GM19467 (cell line): ENCODE results near the gene RIC8A.
"Not testable (repeated sequence)": the region's sequence is repeated elsewhere in the genome, so short reads cannot be mapped to it uniquely, and the experiment has no call there.

ENCODE experiments used
- ATAC-seq: cut with Tn5 transposase; IDR thresholded peaks from one replicate; pipeline ENCODE4 v1.9.1; 2021; ENCODE audit warnings: mild to moderate bottlenecking, moderate library complexity; ENCODE audit not compliant: unreplicated experiment

Gene RIC8A

DNA sequence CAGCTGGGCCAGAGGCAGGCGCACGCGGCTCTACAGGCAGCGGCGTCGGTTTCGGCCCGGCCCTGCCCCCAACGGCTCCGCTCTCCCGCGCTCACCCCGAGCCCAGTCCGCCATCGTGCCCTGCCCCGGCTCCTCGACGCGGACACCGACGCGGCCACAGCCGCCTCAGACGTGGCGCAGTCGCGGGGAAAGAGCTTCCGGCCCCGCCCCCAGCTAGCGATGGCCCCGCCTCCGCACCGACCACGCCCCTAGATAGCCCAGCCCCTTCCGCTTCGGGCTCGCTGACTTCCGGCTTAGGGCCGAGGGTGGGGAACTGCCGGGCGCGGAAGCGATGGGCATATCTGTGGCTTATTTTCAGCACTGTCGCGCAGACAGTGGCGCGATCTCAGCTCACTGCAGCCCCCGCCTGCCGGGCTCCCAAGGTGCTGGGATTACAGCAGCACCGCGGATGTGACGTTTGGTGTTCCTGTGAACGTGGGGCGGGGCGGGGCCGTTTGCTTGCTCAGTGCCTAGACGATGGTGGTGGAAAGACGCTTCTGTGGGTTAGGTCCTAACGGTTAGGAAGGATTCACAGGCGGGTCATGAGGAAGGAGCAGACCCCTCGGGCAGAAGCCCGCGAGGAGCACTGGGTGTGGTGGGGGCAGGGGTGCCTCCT, at the start of gene RIC8A, which contains the start of gene BET1L:
TSS of gene RIC8A (plus strand) at position 501 of the 655 bp plus-strand sequence. CDS start 1,147 bp downstream, outside the sequence.
TSS of gene BET1L (minus strand) at position 192 of the 655 bp plus-strand sequence. CDS start at position 114, 78 bp downstream.
- peak; percentile 72 for ATAC-seq

DNA sequence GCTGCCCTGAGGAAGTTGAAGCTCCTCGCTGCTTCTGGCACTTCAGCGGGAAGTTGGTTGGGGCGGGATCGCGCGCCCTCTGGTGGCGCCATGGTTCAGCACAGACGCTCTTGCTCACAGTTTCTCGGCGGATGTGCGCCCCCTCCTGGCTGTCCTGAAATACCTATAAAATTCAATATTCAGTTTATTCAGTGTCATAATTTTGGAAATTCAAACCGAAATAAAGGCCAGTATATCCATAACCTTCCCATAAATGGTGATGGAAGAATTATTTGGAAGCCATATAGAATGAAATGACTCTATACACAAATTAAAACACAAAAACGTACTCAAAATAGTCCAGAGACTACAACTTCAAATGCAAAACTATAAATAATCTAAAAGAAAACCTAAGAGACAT, 27.3 kb upstream of the RIC8A start:
- ATAC-seq: not testable (repeated sequence)

DNA sequence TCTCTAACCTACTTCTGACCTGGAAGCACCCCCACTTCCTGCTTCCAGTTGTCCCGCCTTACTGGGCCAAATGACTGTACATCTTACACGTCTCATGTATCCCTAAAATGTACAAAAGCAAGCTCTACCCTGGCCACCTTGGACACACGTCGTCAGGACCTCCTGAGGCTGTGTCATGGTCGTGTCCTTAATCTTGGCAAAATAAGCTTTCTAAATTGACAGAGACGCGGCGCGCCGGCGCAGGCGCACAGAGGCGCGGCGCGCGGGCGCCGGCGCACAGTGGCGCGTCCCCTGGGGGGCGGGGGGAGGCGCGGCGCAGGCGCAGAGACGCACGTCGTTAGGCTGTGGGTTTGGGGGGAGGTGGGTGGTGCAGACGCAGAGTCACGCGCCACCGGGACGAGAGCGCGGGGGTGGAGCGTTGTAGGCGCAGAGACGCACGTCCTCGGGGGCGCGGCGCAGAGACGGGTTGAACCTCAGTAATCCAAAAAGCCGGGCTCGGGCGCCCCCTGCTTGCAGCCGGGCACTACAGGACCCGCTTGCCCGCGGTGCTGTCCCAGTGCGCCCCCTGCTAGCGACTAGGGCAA, 18.2 kb upstream of the RIC8A start:
- peak; percentile 30 for ATAC-seq

DNA sequence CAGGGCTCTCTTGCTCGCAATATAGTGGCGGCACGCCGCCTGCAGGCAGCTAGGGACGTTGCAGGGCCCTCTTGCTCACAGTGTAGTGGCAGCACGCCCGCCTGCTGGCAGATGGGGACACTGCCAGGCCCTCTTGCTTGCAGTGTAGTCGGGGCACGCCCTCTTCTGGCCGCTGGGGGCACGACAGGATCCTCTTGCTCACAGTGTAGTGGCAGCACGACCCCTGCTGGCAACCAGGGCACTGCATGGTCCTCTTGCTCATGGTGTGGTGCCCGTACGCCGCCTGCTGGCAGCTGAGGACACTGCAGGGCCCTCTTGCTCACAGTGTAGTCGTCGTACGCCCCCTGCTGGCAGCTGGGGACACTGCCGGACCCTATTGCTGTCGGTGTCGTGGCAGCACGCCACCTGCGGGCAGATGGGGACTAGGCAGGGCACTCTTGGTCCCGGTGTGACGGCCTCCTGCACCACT, 17.6 kb upstream of the RIC8A start:
- ATAC-seq: peak; percentile 87

DNA sequence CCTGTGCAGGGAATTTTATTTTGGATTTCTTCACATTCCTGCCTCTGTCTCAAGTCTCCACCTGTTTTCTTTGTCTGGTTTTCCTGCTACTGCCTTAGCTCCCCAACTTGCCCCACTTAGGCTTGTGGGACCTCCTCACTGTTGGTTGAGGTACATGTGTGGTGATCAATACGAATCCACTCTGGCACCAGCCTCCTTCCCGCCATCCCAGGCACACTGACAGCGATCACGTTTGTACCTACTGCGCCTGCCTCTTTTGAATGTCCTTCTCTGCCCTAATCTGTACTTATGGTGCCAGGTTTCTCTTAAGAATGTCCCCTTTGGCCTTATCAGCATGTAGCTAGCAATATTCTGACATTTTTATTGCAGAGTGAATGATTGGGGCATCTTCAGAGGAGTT, 17.0 kb upstream of the RIC8A start:
- ATAC-seq: not testable (repeated sequence)

DNA sequence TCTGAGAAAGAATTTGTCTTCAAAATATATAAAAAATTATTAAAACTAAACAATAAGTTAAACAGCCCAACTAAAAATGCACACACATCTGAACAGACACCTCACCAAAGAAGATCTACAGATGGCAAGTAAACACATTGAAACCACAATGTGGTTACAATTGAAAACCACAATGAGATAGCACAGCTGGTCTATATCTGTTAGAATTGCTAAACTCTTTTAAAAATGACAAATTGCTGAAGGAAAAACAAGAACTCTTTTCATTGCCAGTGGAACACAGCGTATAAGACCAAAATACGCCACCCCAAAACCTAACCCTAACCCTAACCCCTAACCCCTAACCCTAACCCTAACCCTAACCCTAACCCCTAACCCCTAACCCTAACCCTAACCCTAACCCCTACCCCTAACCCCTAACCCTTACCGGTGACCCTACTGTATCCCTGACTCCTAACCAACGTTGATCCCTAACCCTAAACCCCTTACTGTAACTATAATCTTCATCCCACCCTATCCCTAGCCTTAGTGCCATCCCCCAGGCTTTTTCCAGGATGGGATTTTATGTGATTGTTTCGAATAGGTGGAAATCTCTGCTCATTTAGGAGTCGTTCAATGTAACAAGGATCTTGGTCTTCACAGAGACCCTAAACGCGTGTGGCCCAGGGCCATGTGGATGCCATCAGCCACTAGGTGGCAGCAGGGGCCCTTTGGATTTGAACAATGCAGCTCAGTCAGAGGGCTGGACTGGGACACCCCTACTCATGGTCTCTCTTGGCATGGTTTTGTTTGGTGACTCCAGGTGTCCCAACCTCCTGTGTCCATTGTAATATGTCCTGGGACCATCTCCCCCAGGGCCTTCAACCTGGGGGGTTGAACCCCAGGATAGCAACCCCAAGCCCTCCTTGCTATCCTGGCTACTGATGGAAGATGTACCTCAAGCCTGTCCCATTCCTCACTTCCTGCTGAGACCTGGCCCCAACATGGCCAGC, 15.7 kb upstream of the RIC8A start:
- not testable (repeated sequence) for ATAC-seq

DNA sequence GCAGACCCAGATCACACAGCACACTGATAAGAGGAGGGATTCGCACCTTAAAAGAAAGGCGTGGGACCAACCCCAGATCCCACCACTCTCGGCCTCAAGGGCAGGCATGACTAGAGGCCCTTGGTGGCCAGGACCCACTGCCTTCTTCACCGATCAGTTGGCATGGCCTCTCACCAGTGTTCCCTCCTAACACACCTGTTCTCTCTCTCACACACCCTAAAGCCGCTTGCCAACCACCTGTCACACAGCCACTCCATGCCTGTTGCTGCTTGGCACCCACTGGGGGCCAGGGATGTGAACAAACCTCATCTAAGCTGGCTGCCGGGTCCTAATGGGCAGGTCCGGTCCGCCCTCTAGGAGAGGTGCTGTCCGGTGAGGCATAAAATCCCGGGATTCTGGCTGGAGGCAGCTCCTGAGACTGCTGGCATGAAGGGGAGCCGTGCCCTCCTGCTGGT, 14.8 kb upstream of the RIC8A start, which contains the start of gene SCGB1C1:
TSS of gene SCGB1C1 (plus strand) at position 405 of the 455 bp plus-strand sequence. CDS start at position 427, 22 bp downstream.
- ATAC-seq: not testable (repeated sequence)

DNA sequence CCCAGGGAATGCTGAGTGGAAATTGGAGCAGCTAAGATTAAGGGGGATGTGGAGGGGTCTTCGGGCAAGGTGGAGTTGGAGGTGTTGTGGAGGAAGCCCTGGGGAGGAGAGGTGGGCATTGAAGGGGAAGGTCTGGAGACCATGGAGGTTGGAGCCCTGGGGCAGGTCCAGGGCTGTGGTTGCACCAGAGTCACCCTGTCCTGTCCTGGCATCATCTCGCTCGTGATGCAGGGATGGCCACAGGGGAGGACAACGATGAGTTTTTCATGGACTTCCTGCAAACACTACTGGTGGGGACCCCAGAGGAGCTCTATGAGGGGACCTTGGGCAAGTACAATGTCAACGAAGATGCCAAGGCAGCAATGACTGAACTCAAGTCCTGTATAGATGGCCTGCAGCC, 14.0 kb upstream of the RIC8A start:
- ATAC-seq: not testable (repeated sequence)

DNA sequence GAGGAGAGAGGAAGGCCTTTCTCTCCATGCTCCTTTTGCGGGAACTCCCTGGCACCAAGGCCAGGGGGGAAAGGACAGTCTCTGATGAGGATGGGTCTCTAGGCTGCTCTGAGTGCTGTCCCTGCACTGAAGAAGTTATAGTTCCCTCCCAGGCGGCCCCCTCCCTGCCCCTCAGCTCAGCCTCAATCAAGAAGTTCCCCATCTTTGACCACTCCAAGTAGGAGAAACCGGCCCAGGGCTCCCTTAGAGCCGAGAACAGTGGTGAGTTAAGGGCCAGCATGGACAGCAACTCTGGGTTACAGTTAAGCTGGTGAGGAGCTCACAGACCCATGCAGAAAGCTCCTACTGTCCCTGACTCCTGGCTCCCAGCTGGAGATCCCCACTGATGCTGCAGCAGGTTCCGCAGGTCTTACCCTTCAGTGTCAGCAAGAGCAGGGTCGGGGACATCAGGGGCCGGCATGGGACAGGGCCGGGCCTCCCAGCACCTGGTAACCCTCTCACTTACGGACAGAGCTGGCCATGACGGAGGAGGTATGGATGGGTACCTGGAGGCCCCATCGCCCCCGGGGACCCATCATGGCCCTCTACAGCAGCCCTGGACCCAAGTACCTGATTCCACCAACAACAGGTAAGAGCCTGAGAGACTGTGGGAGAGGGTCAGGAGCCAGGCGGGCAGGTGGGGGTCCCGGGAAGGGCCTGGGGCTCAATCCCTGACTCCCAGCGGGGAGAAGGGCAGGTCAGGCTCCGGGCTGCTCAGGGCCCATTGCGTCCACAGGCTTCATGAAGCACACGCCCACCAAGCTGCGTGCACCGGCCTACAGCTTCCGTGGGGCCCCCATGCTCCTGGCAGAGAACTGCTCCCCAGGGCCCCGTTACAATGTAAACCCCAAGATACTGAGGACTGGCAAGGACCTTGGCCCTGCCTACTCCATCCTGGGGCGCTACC, 10.4 kb upstream of the RIC8A start:
- no peak for ATAC-seq

DNA sequence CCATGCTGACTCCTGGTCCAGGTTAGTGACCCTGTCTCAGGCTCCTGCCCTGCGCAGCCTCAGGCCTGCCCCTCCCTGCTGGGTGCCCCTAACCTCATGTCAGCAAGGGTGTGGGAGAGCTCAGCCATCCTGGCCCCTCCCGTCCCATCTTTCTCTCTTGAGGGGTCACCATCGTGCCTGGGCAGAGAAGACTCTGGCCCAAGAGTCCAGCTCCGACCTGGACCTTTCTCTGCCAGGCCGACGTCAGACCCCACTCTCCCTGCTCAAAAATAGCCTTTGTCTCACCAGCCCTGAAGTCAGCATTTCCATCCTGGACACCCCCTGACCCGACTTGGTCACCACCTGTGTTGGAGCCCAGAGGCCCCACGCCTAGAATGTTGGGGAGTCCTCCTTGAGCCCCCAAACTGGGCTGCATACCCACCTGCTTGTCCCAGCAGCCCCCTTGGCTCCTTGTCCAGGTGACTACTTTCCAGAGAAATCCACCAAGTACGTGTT, 9.7 kb upstream of the RIC8A start:
- no peak for ATAC-seq

DNA sequence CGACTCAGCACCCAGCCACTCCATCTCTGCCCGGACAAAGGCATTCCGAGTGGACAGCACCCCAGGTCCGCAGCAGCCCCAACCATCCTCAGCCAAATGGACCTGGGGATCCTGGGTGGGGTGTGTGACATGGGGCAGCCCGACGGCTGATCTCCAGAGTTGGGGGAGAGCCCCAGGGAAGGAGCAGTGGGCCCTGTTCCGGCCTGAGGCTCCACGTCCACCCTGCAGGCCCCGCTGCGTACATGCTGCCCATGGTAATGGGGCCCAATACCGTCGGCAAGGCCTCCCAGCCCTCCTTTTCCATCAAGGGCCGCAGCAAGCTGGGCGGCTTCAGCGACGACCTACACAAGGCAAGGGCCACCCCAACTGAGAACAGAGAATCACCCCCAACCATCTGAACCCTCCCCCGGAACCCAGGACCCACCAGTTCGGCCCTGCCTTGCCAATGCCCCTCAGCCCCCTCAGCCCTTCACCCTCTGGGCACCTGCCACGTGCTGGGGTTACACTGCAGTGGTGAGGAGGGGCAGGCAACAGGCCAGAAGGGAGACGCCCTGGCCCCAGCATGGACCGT, 9.2 kb upstream of the RIC8A start:
- no peak for ATAC-seq

DNA sequence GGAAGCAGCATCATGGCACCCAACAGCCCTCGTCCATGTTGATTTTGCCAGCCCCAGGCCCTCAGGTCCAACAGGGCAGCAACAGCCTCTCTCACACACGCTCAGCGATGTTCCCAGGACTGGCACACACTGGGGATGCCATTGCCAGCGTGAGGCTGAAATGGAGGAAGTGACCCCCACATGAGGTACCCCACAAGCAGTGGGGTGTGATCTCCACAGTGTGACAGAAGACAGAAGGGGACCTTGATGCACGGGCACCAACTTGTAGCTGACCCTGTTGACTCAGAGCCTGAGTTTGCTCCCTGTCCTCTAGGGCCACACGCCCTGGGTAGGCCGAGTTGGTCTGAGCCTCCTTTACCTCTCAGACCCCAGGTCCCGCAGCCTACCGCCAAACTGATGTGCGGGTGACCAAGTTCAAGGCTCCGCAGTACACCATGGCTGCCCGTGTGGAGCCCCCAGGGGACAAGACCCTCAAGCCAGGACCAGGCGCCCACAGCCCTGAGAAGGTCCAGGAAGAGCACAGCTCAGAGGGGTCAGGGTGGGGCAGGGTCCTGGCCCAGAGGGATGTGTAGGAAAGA, 8.4 kb upstream of the RIC8A start:
- ATAC-seq: no peak

DNA sequence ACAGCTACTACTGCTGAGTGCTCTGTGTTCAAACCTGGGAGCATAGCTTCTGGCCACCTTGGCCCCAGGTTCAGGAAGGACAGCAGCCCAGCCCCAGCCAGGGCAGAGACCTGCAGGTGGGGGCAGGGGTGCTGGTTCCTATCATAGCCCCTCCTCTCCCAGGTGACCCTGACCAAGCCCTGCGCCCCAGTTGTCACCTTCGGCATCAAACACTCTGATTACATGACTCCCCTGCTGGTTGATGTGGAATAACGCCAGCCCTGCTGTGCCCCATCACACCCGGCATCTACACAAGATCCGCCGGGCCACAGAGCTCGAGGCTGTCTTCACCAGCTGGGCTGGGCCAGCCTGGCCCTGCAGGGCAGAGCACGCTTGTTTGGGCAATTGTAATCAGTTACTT, 7.7 kb upstream of the RIC8A start:
- no peak for ATAC-seq

DNA sequence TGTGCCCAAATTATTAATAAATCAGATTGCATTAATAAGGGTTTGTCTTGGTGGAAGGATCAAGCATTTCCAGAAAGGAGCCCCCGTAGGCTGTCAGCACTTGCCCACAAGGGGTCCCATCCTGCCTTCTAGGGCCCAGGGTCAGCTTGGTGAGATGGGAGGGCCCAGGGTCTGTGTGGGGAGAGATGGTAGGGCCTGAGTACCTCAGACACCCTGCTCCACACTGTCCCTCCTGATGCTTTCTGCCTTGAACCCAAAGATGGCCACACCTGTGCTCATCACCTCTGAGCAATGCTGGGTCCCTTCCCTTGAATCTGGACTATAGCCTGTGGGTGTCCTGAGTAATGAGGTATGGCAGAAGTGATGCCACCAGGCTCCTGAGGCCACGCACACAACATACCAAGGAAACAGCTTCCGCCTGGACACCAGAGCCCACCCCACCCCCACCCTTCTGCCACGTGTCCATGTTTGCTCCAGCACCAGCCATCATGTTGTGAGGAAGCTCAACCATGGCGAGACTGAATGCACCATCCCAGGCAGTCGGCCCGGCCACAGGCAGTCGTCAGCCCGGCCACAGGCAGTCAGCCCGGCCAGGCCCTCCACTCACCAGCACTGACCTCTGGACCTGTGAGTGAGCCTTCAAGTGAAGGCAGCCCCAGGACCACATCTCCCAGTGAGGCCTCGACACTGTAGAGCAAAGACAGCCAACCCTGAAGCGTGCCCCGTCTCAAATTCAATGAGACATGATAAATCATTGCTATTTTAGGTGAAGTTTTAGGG, 7.1 kb upstream of the RIC8A start:
- no peak for ATAC-seq

DNA sequence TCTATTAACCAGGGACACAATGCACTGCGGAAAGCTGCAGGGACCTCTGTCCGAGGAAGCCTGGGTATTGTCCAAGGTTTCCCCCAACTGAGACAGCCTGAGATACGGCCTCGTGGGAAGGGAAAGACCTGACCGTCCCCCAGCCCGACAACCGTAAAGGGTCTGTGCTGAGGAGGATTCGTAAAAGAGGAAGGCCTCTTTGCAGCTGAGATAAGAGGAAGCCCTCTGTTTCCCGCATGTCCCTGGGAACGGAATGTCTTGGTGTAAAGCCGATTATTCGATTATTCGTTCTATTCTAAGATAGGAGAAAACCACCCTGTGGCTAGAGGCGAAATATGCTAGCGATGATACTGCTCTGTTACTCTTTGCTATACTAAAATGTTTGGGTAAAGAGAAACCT, 5.5 kb upstream of the RIC8A start:
- ATAC-seq: no peak

DNA sequence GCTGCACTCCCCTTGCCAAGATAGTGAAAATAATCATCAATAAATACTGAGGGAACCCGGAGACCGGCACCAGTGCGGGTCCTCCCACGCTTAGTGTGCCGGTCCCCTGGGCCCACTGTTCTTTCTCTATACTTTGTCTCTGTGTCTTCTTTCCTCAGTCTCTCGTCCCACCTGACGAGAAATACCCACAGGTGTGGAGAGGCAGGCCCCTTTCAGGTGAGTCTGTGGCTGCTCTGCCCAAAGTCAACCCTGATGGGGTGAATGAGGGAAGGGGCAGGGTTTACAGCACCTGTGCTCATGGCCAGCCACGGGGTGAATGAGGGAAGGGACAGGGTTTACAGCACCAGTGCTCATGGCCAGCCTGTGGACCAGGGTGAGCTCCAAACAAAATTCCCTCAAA, 5.0 kb upstream of the RIC8A start:
- ATAC-seq: no peak

DNA sequence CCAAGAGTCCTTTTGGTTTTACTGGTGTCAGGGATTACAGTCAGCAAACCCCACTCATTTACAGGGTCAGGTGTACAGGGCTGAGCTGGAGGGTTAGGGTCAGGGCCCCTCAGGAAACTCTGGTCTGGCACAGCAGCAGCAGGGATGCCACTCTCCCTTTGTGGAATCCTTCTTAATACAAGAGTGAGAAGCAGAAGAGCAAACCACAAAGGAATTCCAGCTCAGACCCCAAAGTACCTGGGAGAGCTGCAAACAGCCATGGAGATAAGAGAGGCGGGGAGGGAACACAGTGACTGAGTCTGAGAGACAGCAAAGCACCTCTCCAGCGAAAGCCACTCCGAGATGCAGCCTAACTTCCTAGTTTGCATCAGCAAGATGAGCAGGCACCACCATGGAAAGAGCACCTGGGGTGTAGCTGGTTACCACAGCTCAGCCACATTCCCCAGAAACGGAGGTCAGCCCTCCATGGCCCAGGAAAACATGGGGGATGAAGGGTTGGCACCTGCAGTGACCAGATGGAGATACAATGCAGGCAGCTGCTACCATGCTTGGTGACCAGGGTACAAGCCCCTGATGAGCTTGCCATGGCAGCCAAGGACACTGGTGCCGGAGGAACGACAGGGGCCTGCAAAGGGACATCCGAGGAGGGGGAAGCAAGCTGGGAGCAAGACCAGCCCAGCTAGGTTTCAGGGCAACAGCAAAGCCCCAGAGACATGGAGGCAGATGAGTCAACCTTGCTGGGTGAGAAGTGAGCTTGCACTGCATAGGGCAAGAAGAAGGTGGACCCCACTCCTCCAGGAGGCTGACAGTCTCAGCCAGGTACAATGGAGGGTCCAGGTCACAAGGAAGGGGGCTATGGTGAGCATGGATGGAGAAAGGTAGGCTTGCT, 4.2 kb upstream of the RIC8A start:
- ATAC-seq: no peak
